ENCODE measurements around the gene CBLN1. TPM values are rescaled to one million over a fixed set of nuclear protein-coding genes. Genes with fewer than 3 reads are reported as not detected.

CBLN1 gene
- polyA plus RNA-seq, 4 donors, result 0.17 to 0.54 (median 0.33) TPM

Other genes starting within 250 kb of the CBLN1 start
- gene C16orf78, start 92.0 kb upstream of the CBLN1 start, polyA plus RNA-seq (ENCODE audit: insufficient read length in 4 of 4), result not detected

Data from left renal cortex interstitium (tissue), 4 donors.